Suprapubic skin (tissue), 4 donors: ENCODE results near the gene ACOT4. TPM values are rescaled to one million over a fixed set of nuclear protein-coding genes. Genes with fewer than 3 reads are reported as not detected.
A peak's percentile ranks its signal among the peaks of the same experiment; 100 is the strongest.

Experiments used
- DNase-seq, 2 donors: peaks; one replicate each; pipeline ENCODE4 v3.0.0-alpha.2; 2019; ENCODE audit warnings: low spot score in 2 of 2
- H3K27ac ChIP-seq: fragments of 200-600 bp; sonication (generic); one replicate; pipeline ENCODE4 v1.5.1; 2019
- H3K27me3 ChIP-seq: fragments of 200-600 bp; sonication (generic); one replicate; pipeline ENCODE4 v1.5.1; 2019
- H3K36me3 ChIP-seq: fragments of 200-600 bp; sonication (generic); one replicate; pipeline ENCODE4 v1.5.1; 2019
- H3K4me1 ChIP-seq: fragments of 200-600 bp; sonication (generic); one replicate; pipeline ENCODE4 v1.5.1; 2019
- H3K4me3 ChIP-seq: fragments of 200-600 bp; sonication (generic); one replicate; pipeline ENCODE4 v1.5.1; 2019; ENCODE audit warnings: mild to moderate bottlenecking
- H3K9me3 ChIP-seq: fragments of 200-600 bp; sonication (generic); one replicate; pipeline ENCODE4 v1.5.1; 2019
- CTCF ChIP-seq, 2 donors: fragments of 200-600 bp in 1 of 2; fragments of 450-650 bp in 1 of 2; sonication (generic) in 1 of 2; IDR thresholded peaks; one replicate each; pipeline ENCODE4 v1.5.1; 2016 to 2019; ENCODE audit warnings: antibody characterized with exemption in 2 of 2, mild to moderate bottlenecking in 1 of 2, moderate library complexity in 1 of 2
- EP300 ChIP-seq: sonication (generic); formaldehyde crosslinking; IDR thresholded peaks from one replicate; pipeline ENCODE4 v1.6.1; 2017; ENCODE audit warnings: antibody characterized with exemption
- POLR2A ChIP-seq, 2 donors: fragments of 450-650 bp; IDR thresholded peaks; one replicate each; pipeline ENCODE4 v1.6.1; 2017; ENCODE audit warnings: antibody characterized with exemption in 2 of 2, mild to moderate bottlenecking in 2 of 2, moderate library complexity in 2 of 2
- POLR2AphosphoS5 ChIP-seq, 3 donors: sonication (generic); formaldehyde crosslinking; IDR thresholded peaks; one replicate each; pipeline ENCODE4 v1.6.1; 2017; ENCODE audit warnings: antibody characterized with exemption in 3 of 3
- WGBS: methylation state at CpG from one replicate; pipeline ENCODE4 v1.1.5; 2018; 5-methylcytosine and 5-hydroxymethylcytosine counted together
- total RNA-seq, 4 donors: library from RNA; depleted of rRNA; stranded (reverse); fragments of >200 nt; gene quantifications; one replicate each; pipeline ENCODE4 v1.1.0, GENCODE V29; 2016

ACOT4 gene
- total RNA-seq, 4 donors from 2014 or later = 0.72 to 2.4 (median 1.7) TPM

- H3K9me3 ChIP-seq = no peaks in the 10 kb centered on the region
Observed at GRCh38 chr14:73644531-73645247, 53.0 kb downstream of the ACOT4 start, which contains the start of gene DNAL1. TSS of gene DNAL1 (plus strand) at chr14:73644986. CDS start at chr14:73645040, 54 bp downstream.

GRCh38 chr14:73645248-73645610 is 53.6 kb downstream of the ACOT4 start:
- H3K9me3 ChIP-seq = no peaks in the 10 kb centered on the region
- TF ChIP-seq EP300 (no peak), POLR2AphosphoS5 (IDR thresholded peaks at IDR 0.05) (no peak), CTCF (IDR thresholded peaks at IDR 0.05) (no peak), POLR2A (IDR thresholded peaks at IDR 0.05) (no peak)

More at GRCh38 chr14:73644531-73645247, 53.0 kb downstream of the ACOT4 start, which contains the start of gene DNAL1:
- Histone ChIP-seq H3K27ac (peak within 1 kb of the TSS; percentile 67), H3K36me3 (no peaks in the 10 kb centered on the region), H3K4me1 (peaks cover 10% of the 10 kb centered on the region), H3K27me3 (no peaks in the 10 kb centered on the region), H3K4me3 (peak within 1 kb of the TSS; percentile 71)
- DNase-seq = peak; percentile 93 to 94
- TF ChIP-seq POLR2A (IDR thresholded peaks at IDR 0.05) (no peak), CTCF (IDR thresholded peaks at IDR 0.05) (no peak), POLR2AphosphoS5 (IDR thresholded peaks at IDR 0.05) (no peak), EP300 (no peak)
- WGBS = under 1% methylated on average over 41 of the region's 43 CpGs

More at GRCh38 chr14:73645248-73645610, 53.6 kb downstream of the ACOT4 start:
- Histone ChIP-seq H3K4me1 (peaks cover 10% of the 10 kb centered on the region), H3K4me3 (peak overlapping the region; percentile 71), H3K27me3 (no peaks in the 10 kb centered on the region), H3K27ac (peak overlapping the region; percentile 67), H3K36me3 (no peaks in the 10 kb centered on the region)
- 8% methylated on average over 7 of the region's 7 CpGs for WGBS
- no peak for DNase-seq

Other genes with a start within 250 kb of the ACOT4 start
- gene NUMB, start 133.3 kb upstream of the ACOT4 start, total RNA-seq = 10 to 100 TPM; 43.1 to 83.4 (median 50.2) TPM
- gene RIOX1, start 100.9 kb upstream of the ACOT4 start, total RNA-seq = 10 to 100 TPM; 12.2 to 16.5 (median 14.0) TPM
- gene ACOT1, start 54.7 kb upstream of the ACOT4 start, total RNA-seq = 10 to 100 TPM in 2 of 4 donors, 1 to 10 TPM in 2; 2.8 to 33.3 (median 11.2) TPM
- 1 to 10 TPM in 1 of 4 donors, under 1 TPM in 2, not detected in 1; 0.34 to 1.7 (median 0.80) TPM for gene HEATR4, start 32.9 kb upstream of the ACOT4 start, total RNA-seq
- 10 to 100 TPM; 16.6 to 35.6 (median 23.1) TPM for gene ACOT2, start 22.7 kb upstream of the ACOT4 start, total RNA-seq
- 1 to 10 TPM in 1 of 4 donors, under 1 TPM in 1, not detected in 2; 0.91 to 1.5 TPM for gene ACOT6, start 20.6 kb downstream of the ACOT4 start, total RNA-seq
- gene DNAL1, start 53.1 kb downstream of the ACOT4 start, total RNA-seq = 1 to 10 TPM; 1.8 to 3.6 (median 2.6) TPM
- 1 to 10 TPM; 5.2 to 9.8 (median 6.4) TPM for gene PNMA1, start 122.5 kb downstream of the ACOT4 start, total RNA-seq